ENCODE measurements around the gene PRDX6.
"Not testable (repeated sequence)": the region's sequence is repeated elsewhere in the genome, so short reads cannot be mapped to it uniquely, and the experiment has no call there.

PRDX6 gene

GRCh38 chr1:173469656-173470055 lies 7.5 kb upstream of the PRDX6 start:
- no peak for DNase-seq

- DNase-seq, result no peak
These were observed 6.5 kb upstream of the PRDX6 start for GRCh38 chr1:173470608-173471007.

- DNase-seq, result no peak
These were observed 3.5 kb upstream of the PRDX6 start for GRCh38 chr1:173473599-173474011.

GRCh38 chr1:173474097-173474779 lies 2.9 kb upstream of the PRDX6 start:
- DNase-seq, result no peak

GRCh38 chr1:173474780-173475421 lies 2.2 kb upstream of the PRDX6 start:
- not testable (repeated sequence) for DNase-seq

- DNase-seq, result no peak
These were observed 1.5 kb upstream of the PRDX6 start for GRCh38 chr1:173475564-173476196.

GRCh38 chr1:173476197-173476664 lies 904 bp upstream of the PRDX6 start:
- DNase-seq, result no peak

GRCh38 chr1:173476665-173477285 lies 360 bp upstream of the PRDX6 start:
- peak; percentile 84 for DNase-seq

GRCh38 chr1:173478094-173478674 lies 1.0 kb downstream of the PRDX6 start:
- DNase-seq, result no peak

GRCh38 chr1:173479649-173480048 lies 2.5 kb downstream of the PRDX6 start:
- DNase-seq, result no peak

- no peak for DNase-seq
These were observed 4.1 kb downstream of the PRDX6 start for GRCh38 chr1:173481195-173481772.

- DNase-seq, result no peak
These were observed 5.5 kb downstream of the PRDX6 start for GRCh38 chr1:173482683-173483082.

- no peak for DNase-seq
These were observed 7.1 kb downstream of the PRDX6 start for GRCh38 chr1:173484276-173484675.

GRCh38 chr1:173485401-173485800 lies 8.3 kb downstream of the PRDX6 start:
- no peak for DNase-seq

GRCh38 chr1:173488001-173488400 lies 10.9 kb downstream of the PRDX6 start:
- no peak for DNase-seq

GRCh38 chr1:173489149-173489600 lies 12.0 kb downstream of the PRDX6 start:
- DNase-seq, result no peak

- DNase-seq, result no peak
These were observed 12.8 kb downstream of the PRDX6 start for GRCh38 chr1:173489929-173490328.

GRCh38 chr1:173491508-173491907 lies 14.4 kb downstream of the PRDX6 start:
- DNase-seq, result no peak

- DNase-seq, result not testable (repeated sequence)
These were observed 16.0 kb downstream of the PRDX6 start for GRCh38 chr1:173493125-173493524.

GRCh38 chr1:173495609-173496267 lies 18.6 kb downstream of the PRDX6 start:
- DNase-seq, result no peak

GRCh38 chr1:173496757-173497320 lies 19.7 kb downstream of the PRDX6 start:
- DNase-seq, result no peak

- no peak for DNase-seq
These were observed 22.6 kb downstream of the PRDX6 start for GRCh38 chr1:173499729-173500128.

Measured in NCI-H1694 (cell line).